Keratinocyte (primary cell): ENCODE measurements around the gene P4HA1. TPM values are rescaled to one million over a fixed set of nuclear protein-coding genes. Genes with fewer than 3 reads are reported as not detected.

Source experiments
- DNase-seq: peaks from one replicate; pipeline ENCODE4 v3.0.0-alpha.2; 2011; ENCODE audit warnings: low read depth, missing footprints, low spot score
- FAIRE-seq: peaks from 2 replicates; lab custom pipeline; 2011; peaks lifted over from hg19 to GRCh38; lab: Jason Lieb, UNC
- H2AFZ ChIP-seq: 2 replicates; pipeline ENCODE4 v1.6.0; 2012; ENCODE audit warnings: low read length, control low read depth, inconsistent platforms; ENCODE audit not compliant: control insufficient read depth
- H3K27ac ChIP-seq: 2 replicates; pipeline ENCODE4 v1.5.1; 2011; ENCODE audit warnings: low read length; ENCODE audit not compliant: control insufficient read depth, insufficient read depth
- H3K27me3 ChIP-seq: 3 replicates; pipeline ENCODE4 v1.6.0; 2011; ENCODE audit warnings: low read length; ENCODE audit not compliant: control insufficient read depth, insufficient read depth; ENCODE audit errors: extremely low read depth
- H3K36me3 ChIP-seq, 2 experiments: 2 replicates in 1 of 2; 3 replicates in 1 of 2; pipeline ENCODE4 v1.5.1; 2011; ENCODE audit warnings: low read length in 2 of 2, mild to moderate bottlenecking in 1 of 2; ENCODE audit not compliant: control insufficient read depth in 2 of 2, insufficient read depth in 2 of 2; ENCODE audit errors: extremely low read depth in 1 of 2
- H3K4me1 ChIP-seq: 3 replicates; pipeline ENCODE4 v1.5.1; 2011; ENCODE audit warnings: low read length; ENCODE audit not compliant: control insufficient read depth, insufficient read depth; ENCODE audit errors: extremely low read depth
- H3K4me2 ChIP-seq: 3 replicates; pipeline ENCODE4 v1.6.0; 2011; ENCODE audit warnings: low read depth, low read length; ENCODE audit not compliant: control insufficient read depth, insufficient read depth; ENCODE audit errors: extremely low read depth
- H3K4me3 ChIP-seq, 3 experiments: fragments of 200-600 bp in 1 of 3; sonication (generic) in 1 of 3; 2 replicates in 2 of 3; 3 replicates in 1 of 3; pipeline ENCODE4 v1.5.1; 2011 to 2016; ENCODE audit warnings: low read length in 3 of 3, mild to moderate bottlenecking in 3 of 3, control low read depth in 2 of 3, inconsistent platforms in 1 of 3, low read depth in 1 of 3, mixed read lengths in 1 of 3, mixed run types in 1 of 3, moderate library complexity in 1 of 3; ENCODE audit not compliant: control insufficient read depth in 2 of 3, insufficient read depth in 2 of 3; ENCODE audit errors: extremely low read depth in 1 of 3
- H3K79me2 ChIP-seq: 2 replicates; pipeline ENCODE4 v1.6.0; 2012; ENCODE audit warnings: low read length; ENCODE audit not compliant: control insufficient read depth, insufficient read depth
- H3K9ac ChIP-seq: 3 replicates; pipeline ENCODE4 v1.6.0; 2011; ENCODE audit warnings: low read length; ENCODE audit not compliant: control insufficient read depth, insufficient read depth; ENCODE audit errors: extremely low read depth
- H3K9me1 ChIP-seq: 3 replicates; pipeline ENCODE4 v1.6.0; 2011; ENCODE audit warnings: low read length; ENCODE audit not compliant: control insufficient read depth, insufficient read depth; ENCODE audit errors: extremely low read depth
- H3K9me3 ChIP-seq: 2 replicates; pipeline ENCODE4 v1.5.1; 2012; ENCODE audit warnings: low read depth, low read length; ENCODE audit not compliant: control insufficient read depth
- H4K20me1 ChIP-seq: 3 replicates; pipeline ENCODE4 v1.6.0; 2011; ENCODE audit warnings: low read length; ENCODE audit not compliant: control insufficient read depth, insufficient read depth; ENCODE audit errors: extremely low read depth
- CTCF ChIP-seq, 3 experiments: IDR thresholded peaks in 1 of 3; conservative IDR thresholded peaks in 1 of 3; optimal IDR thresholded peaks in 1 of 3; 2 replicates in 2 of 3; 3 replicates in 1 of 3; pipeline versions ENCODE3 to v1.5.1; 2011; ENCODE audit warnings: low read length in 3 of 3, mild to moderate bottlenecking in 3 of 3, moderate library complexity in 2 of 3, control low read depth in 1 of 3, inconsistent platforms in 1 of 3; ENCODE audit not compliant: insufficient read depth in 2 of 3; ENCODE audit errors: extremely low read depth in 1 of 3
- EZH2 ChIP-seq: IDR thresholded peaks from one replicate; pipeline ENCODE4 v1.6.1; 2012; ENCODE audit warnings: inconsistent platforms, mild to moderate bottlenecking, low read length, moderate library complexity
- dilution Hi-C: fragments of 300-500 bp; cut with MboI; formaldehyde crosslinking; loops from one replicate; pipeline ENCODE4 v1.7.0; 2020; ENCODE audit warnings: low sequenced_read_pairs; ENCODE audit not compliant: extremely low pct_ligation_motif_present
- polyA plus RNA-seq, 5 experiments: library from polyadenylated mRNA; depleted of rRNA in 3 of 5; stranded (reverse) in 3 of 5; stranded (forward) in 1 of 5; unstranded in 1 of 5; fragments of >200 nt; gene quantifications; 1 replicate in 1 of 5; 2 replicates in 3 of 5; 3 replicates in 1 of 5; pipeline versions ENCODE4 v1.2.1 to v1.2.3, GENCODE V29; 2011 to 2012; ENCODE audit warnings: missing spikeins in 2 of 5, low read depth in 1 of 5, low replicate concordance in 1 of 5
- small RNA-seq, 3 experiments: library from RNA; depleted of rRNA; stranded (forward); fragments of <200 nt; gene quantifications; one replicate each; pipeline ENCODE3, GENCODE V24; 2012; ENCODE audit warnings: low read depth in 3 of 3, low replicate concordance in 1 of 3; ENCODE audit not compliant: insufficient read length in 3 of 3

Gene P4HA1
- polyA plus RNA-seq, 1 donor (not counting 4 experiments of a cell fraction or from before 2014, with no cell fraction given): 67.4 TPM

GRCh38 chr10:72979709-72980108 is 117.0 kb downstream of the P4HA1 start:
- H3K79me2 ChIP-seq: no peaks in the 10 kb centered on the region
- H3K9me3 ChIP-seq: no peaks in the 10 kb centered on the region
- TF ChIP-seq EZH2 (no peak), CTCF (optimal IDR thresholded peaks at IDR 0.05 in 1 of 3, IDR thresholded peaks at IDR 0.05 in 1 of 3, conservative IDR thresholded peaks at IDR 0.05 in 1 of 3; ENCODE audit: extremely low read depth in 1 of 3, insufficient read depth in 2 of 3, low read length in 3 of 3) (no peak)
- no peak overlapping the region for H3K27ac ChIP-seq
- no peaks in the 10 kb centered on the region for H3K36me3 ChIP-seq
- dilution Hi-C loops: no loop called here
- H2AFZ ChIP-seq: no peak overlapping the region
- no peak overlapping the region for H3K9ac ChIP-seq
- H3K27me3 ChIP-seq: no peaks in the 10 kb centered on the region
- H4K20me1 ChIP-seq: no peaks in the 10 kb centered on the region
- FAIRE-seq: no peak
- peaks cover 19% of the 10 kb centered on the region for H3K4me1 ChIP-seq
- H3K4me2 ChIP-seq: no peak overlapping the region
- no peak overlapping the region for H3K4me3 ChIP-seq
- no peaks in the 10 kb centered on the region for H3K9me1 ChIP-seq
- DNase-seq: no peak

GRCh38 chr10:72976886-72977285 is 119.8 kb downstream of the P4HA1 start:
- H3K79me2 ChIP-seq: no peaks in the 10 kb centered on the region
- DNase-seq (no peak), FAIRE-seq (no peak)
- no peaks in the 10 kb centered on the region for H4K20me1 ChIP-seq
- no peak overlapping the region for H3K4me3 ChIP-seq
- no peaks in the 10 kb centered on the region for H3K9me3 ChIP-seq
- TF ChIP-seq EZH2 (no peak), CTCF (optimal IDR thresholded peaks at IDR 0.05 in 1 of 3, IDR thresholded peaks at IDR 0.05 in 1 of 3, conservative IDR thresholded peaks at IDR 0.05 in 1 of 3; ENCODE audit: extremely low read depth in 1 of 3, insufficient read depth in 2 of 3, low read length in 3 of 3) (no peak)
- H3K4me1 ChIP-seq: peaks cover 19% of the 10 kb centered on the region
- H3K27ac ChIP-seq: no peak overlapping the region
- no peak overlapping the region for H3K9ac ChIP-seq
- no peak overlapping the region for H2AFZ ChIP-seq
- no peaks in the 10 kb centered on the region for H3K9me1 ChIP-seq
- no peaks in the 10 kb centered on the region for H3K36me3 ChIP-seq
- H3K27me3 ChIP-seq: no peaks in the 10 kb centered on the region
- H3K4me2 ChIP-seq: no peak overlapping the region
- dilution Hi-C loops: no loop called here

Small RNAs within 50 kb of the gene (small RNA-seq; reads per million reads assigned to genes)
- gene RF00019 (0 reads per million in 3 experiments), gene SNORA11F (4.7 to 94.7 (median 11.8) reads per million in 3 experiments)

Other genes starting within 250 kb of the P4HA1 start
- gene OIT3, start 203.1 kb downstream of the P4HA1 start, polyA plus RNA-seq: 0.05 TPM in 2 of 3 replicates, not detected in the other
- gene PLA2G12B, start 142.1 kb downstream of the P4HA1 start, polyA plus RNA-seq: not detected in 3 replicates
- gene NUDT13, start 13.6 kb upstream of the P4HA1 start, polyA plus RNA-seq: 1.3 to 2.4 TPM (median 1.6 TPM) in 3 replicates
- 27.6 to 35.8 TPM (median 27.6 TPM) in 3 replicates for gene ECD, start 71.1 kb upstream of the P4HA1 start, polyA plus RNA-seq
- 14.8 to 24.9 TPM (median 22.2 TPM) in 3 replicates for gene FAM149B1, start 71.3 kb upstream of the P4HA1 start, polyA plus RNA-seq
- 14.1 to 23.9 TPM (median 23.3 TPM) in 3 replicates for gene DNAJC9, start 150.4 kb upstream of the P4HA1 start, polyA plus RNA-seq
- gene MRPS16, start 155.8 kb upstream of the P4HA1 start, polyA plus RNA-seq: 79.2 to 95.4 TPM (median 79.9 TPM) in 3 replicates